Heart left ventricle (tissue), 13 donors: Measurements from ENCODE around the gene FATE1.

Source experiments
- CTCF ChIP-seq, 12 donors: fragments of 200-600 bp; sonication (generic) in 4 of 12; IDR thresholded peaks; one replicate each; pipeline versions ENCODE4 v1.5.0 to v1.8.0; 2018 to 2022; ENCODE audit warnings: antibody characterized with exemption in 12 of 12, mild to moderate bottlenecking in 5 of 12
- POLR2A ChIP-seq, 2 donors: fragments of 450-650 bp; IDR thresholded peaks; one replicate each; pipeline ENCODE4 v1.6.1; 2017; ENCODE audit warnings: antibody characterized with exemption in 2 of 2, mild to moderate bottlenecking in 2 of 2, moderate library complexity in 2 of 2
- donor health status: ischemic (EF 13 %, LVEDD 7.1; RV severe dilation, severe dysfunction).
- donor health status: DM: no; HTN: yes; CAD: no.
- donor health status: DM: no; HTN: no; CAD: no.
- donor health status: ischemic (EF 25% LVEDD 6.9; RV normal size, moderate dysfunction).
- donor health status: ischemic (EF 25% LVEDD 5.7; RV mildly dilated, moderate dysfunction).
- donor health status: ischemic (EF 35%, LVEDD 5.7; RV mildly dilated, moderate dysfunction).
- donor health status: nonischemic (EF 11% LVEDD 7.7; RV severe dilation, severe dysfunction).
- donor health status: DM: yes; HTN: yes; CAD: no.
- donor health status: PGD.
- donor health status: ischemic (EF 29% LVEDD 5.4; RV normal size, mild dysfunction).
- donor health status: nonischemic (EF 23%, LVEDD 6.1; RV moderate dilation, normal function).

DNA sequence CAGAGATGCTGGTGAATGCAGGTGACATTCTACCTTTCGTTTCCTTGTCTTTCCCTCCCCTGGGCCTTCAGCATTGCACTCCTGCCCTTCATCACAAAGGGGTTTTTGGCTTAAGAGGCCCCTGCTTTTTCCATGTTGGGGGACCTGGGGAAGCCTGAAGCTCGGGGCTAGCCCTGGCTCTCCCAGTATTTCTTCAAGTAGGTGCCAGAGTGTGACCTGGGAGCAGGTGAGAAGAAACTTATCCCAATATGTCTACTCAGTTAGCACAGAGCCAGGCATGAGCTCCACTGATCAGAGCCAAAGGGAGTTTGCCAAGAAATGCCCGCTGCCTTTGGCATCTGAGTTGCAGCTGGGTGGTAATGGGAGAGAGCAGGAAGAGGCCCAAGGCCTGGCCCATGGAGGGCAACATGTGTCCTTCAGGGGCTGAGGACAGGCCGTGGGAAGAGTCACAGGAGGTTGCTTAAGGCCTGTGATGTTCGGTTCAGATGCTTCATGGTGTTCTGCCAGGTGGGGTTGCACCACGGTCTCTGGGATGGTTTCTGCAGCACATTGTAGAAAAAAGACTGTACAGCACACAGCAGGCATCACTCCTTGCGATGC, 13.0 kb upstream of the FATE1 start:
- TF ChIP-seq POLR2A (IDR thresholded peaks at IDR 0.05) (no peak), CTCF (IDR thresholded peaks at IDR 0.05) (no peak)
